ENCODE measurements around the gene PPP1R14C.
"Not testable (repeated sequence)": the region's sequence is repeated elsewhere in the genome, so short reads cannot be mapped to it uniquely, and the experiment has no call there.

The PPP1R14C gene

DNA sequence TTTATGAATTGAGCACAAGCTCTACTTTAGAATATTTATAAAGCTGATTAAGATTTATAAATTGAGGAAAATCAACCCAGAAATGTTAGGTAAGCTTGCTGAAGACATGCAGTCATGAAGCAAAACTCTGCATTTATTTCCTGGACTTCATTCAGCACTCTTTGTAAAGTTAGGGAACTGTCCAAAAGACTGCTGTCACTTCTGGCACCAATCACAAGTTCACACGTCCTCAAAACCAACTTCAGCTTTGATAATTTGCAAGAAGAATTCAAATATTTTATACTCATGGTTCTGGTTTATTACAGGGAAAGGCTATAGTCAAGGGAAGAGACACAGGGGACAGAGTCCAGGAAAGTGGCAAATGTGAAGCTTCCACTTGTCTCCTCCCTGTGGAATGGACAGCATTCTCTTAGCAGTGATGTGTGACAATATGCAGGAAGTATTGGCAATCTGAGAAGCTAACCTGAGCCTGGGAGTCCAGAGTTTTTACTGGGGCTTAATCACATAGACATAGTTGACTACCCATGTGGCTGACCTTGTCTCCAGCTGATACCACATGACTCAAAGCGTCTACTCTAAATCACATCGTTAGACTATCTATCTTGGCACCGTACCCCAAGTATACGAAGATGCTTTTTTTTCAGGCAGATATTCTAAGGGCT lies 85.4 kb downstream of the PPP1R14C start:
- no peak for DNase-seq

GRCh38 chr6:150229436-150230163 lies 86.8 kb downstream of the PPP1R14C start:
- DNase-seq, result no peak

DNA sequence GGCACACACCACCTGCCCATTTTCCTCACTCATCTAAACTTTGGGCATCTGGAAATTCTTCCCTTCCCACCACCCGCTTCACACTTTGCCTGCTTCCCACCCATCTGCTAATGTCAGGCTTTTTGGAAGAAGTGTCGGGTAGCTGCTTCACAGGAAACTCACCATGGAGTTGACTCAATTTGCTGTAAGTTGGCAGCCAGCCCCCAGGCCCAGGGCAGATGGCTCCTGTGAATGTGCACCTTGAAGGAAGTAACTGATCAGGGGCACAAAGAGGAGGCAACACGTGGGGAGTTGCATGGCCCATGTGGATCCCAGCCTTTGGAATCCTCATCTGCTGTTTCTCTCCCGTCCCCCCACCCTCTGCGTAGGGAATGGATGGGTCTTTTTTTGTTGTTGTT lies 87.3 kb downstream of the PPP1R14C start:
- DNase-seq, result no peak

DNA sequence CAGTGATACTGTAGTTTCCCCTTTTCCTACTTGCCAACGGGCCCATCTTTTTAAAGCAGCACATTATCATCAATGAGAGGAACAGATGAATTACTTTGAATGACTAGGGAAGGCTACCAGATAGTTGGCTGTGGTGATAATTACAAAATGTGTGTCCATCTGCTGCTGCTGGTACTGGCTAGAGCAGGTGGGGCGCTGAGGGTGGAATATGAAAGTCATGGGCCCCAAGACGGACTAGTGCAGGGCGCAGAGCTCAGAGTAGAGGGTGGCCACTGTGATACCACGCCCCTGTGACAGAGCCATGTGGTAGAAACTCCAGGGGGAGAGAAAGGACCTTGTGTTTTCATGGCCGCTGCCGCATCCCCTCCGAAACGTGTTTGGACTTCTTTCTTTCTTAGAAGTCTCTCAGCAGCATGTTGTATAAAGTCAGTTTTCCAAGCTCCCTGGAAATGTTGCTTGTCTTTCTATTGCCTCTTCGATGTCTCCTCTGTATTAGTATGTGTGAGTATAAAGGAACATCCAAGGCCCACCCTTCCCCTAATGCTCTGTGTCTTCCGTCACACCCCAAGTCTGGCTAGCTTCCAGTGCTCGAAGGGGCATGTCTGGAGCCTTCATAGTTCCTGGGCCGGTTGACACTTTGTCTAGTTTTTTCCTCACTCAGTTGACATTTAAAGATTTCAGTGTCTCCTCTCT lies 88.1 kb downstream of the PPP1R14C start:
- no peak for DNase-seq

DNA sequence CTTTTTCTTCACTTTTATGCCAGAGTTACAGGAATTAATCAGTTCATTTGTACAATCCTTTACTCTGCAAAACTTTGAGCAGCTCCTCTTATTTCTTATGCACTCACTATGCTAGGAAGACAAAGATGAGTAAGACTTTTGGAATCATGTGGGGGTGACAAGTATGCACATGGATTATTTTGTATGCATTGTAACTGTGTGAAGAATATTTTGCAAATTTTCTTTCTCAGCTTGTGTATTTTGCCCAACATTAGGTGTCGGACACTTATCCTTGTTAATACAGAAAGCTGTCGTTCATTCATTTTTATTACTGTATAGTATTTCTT lies 88.6 kb downstream of the PPP1R14C start:
- DNase-seq, result no peak

DNA sequence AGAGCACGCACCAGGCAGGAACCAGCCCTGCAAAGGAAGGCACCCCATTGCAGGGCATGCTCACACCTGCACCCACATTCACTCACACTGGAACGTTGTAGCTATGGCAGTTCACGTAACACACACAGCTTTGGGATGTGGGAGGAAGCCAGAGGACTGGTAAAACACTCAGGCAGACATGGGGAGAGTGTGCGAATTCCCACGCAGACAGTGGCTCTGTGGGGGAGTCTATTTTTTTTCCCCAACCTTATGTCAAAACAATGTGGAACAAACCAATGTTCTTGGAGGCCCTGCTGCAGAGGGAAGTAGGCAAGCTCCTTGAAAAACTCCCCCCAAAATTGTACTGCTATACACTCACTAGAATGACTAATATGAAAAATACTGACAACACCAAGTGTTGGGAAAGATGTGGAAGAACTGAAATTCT lies 91.0 kb downstream of the PPP1R14C start:
- no peak for DNase-seq

DNA sequence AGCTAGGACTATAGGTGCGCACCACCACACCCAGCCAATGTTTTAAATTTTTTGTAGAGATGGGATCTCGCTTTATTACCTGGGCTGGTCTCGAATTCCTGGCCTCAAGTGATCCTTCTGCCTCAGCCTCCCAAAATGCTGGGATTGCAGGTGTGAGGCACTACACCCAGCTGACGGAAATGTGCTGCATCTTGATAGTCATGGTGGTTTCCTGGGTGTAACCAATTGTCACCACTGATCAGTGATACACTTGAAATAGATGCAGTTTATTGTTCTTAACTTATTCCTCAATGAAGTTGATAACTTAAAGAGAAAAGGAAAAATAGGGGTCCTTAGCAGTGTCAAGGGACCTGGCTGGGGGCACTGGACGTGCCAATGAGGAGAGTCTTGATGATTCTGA lies 92.4 kb downstream of the PPP1R14C start:
- DNase-seq, result no peak

DNA sequence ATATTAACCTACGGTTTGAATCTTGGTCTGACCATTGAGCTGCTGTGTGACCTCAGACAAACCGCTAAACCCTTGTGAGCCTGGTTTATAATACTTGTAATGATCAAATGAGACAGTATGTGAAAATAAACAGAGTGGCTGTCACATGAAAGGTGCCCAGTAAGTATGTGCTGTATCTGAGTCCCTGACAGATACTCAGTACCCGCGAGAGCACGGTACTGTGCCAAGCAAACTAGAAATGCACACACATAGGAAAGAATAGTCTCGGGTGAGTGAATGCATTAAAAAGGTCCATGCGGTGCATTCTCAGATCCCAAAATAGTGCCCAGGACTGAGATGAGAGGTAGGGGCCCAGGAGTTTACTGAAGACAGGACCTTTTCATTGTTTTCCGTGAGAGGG lies 93.3 kb downstream of the PPP1R14C start:
- no peak for DNase-seq

DNA sequence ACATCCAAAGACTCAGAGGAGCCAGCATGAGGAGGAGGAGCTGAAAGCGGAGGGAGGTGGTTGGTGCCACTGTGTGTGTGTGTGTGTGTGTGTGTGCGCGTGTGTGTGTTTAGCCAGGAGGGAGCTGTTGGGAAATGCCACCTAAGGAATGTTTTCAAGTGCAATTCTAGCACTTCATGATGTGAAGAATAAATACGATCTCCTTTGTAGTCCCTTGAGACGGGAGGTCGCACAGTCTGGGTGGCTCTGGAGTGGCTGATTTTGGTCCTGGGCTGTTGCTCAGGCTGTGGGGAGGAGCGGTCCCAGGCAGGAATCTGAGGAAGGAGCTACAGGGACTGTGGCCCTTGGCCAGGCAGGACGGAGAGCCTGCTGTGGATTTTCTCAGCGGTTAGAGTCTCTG lies 93.7 kb downstream of the PPP1R14C start:
- DNase-seq, result no peak

DNA sequence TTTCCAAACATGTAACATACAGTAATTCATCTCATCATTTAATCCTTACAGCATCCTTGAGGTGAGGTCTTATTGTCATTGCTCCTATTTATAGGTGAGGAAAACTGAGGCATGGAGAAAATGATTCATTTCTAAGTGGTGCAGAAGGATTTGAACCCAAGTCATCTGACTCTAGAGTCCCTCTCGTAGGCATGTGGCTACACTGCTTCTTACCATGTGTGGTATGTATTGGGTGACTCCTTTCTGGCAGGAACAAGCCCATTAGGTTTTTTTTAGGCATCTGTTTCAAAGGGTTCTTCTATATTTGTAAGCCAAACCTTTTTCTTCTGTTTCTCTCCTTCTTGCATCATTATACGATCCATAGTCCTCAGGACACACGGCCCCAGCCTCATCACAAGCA lies 94.8 kb downstream of the PPP1R14C start:
- DNase-seq, result no peak

GRCh38 chr6:150238336-150238741 lies 95.5 kb downstream of the PPP1R14C start:
- DNase-seq, result no peak

- DNase-seq, result no peak
Measured at GRCh38 chr6:150238846-150239407, 96.1 kb downstream of the PPP1R14C start.

DNA sequence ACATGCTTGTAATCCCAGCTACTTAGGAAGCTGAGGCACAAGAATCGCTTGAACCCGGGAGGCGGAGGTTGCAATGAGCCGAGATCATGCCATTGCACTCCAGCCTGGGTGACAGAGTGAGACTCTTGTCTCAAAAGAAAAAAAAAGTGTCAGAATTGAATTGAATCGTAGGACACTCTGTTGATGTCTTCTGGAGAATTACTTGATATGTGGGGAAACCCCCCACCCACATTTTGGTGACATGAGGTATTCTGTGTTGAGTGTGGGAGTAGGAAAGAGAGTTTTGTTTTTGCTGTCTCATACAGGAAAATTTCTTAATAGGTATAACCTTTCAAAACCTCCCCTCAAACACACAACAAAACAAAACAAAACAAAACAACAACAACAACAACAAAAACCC lies 98.9 kb downstream of the PPP1R14C start:
- DNase-seq, result not testable (repeated sequence)

- DNase-seq, result no peak
Measured at GRCh38 chr6:150243620-150244314, 100.9 kb downstream of the PPP1R14C start.

GRCh38 chr6:150245148-150245935 lies 102.5 kb downstream of the PPP1R14C start:
- no peak for DNase-seq

GRCh38 chr6:150247803-150248202 lies 105.0 kb downstream of the PPP1R14C start:
- no peak for DNase-seq

DNA sequence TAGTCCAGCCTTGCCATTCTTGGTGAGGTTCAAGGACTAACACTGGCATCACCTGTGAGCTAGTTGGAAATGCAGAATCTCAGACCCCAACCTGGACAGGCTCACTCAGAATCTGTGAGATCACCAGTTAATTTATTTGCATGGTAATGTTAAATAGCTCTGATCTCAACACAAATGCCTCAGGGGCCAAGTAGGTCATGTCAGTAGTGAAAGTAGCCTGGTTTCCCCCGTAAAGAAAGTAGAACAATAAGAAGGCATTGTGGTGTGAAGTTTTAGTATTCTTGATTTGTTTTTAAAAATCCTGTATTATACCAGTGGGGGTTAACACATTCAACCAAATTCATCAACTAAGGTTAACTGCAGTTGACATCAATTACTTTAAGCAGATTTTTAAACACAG lies 105.5 kb downstream of the PPP1R14C start:
- DNase-seq, result no peak

GRCh38 chr6:150249261-150249660 lies 106.4 kb downstream of the PPP1R14C start:
- no peak for DNase-seq

- DNase-seq, result no peak
Measured at GRCh38 chr6:150250826-150251225, 108.0 kb downstream of the PPP1R14C start.

DNA sequence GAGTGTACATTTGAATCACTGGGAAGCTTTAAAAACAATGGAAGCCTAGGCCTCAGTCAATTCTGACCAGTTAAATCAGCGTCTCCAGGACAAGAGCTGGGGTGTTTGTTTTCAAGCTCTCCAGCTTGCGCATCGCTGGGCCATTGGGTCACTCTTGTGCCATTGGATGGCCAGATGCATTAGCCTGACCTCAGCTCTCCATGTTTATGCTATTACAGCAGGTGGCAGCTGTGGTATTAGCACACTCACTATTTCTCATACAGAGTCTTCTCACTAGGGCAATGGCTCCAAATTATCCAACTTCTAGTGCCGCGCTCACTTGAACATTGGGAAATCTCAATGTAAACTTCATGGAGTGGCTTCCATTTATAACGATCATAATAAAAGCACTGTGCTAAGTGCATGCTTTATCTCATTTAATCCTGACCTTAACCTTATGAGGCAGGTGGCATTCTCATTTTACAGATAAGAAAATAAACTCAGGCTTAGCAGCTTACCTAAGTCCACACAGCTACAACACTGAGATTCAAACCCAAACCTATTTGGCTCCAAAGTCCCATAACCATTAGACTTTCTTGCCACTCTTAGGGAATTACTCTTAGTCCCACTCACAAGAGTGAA lies 108.8 kb downstream of the PPP1R14C start:
- DNase-seq, result no peak

DNA sequence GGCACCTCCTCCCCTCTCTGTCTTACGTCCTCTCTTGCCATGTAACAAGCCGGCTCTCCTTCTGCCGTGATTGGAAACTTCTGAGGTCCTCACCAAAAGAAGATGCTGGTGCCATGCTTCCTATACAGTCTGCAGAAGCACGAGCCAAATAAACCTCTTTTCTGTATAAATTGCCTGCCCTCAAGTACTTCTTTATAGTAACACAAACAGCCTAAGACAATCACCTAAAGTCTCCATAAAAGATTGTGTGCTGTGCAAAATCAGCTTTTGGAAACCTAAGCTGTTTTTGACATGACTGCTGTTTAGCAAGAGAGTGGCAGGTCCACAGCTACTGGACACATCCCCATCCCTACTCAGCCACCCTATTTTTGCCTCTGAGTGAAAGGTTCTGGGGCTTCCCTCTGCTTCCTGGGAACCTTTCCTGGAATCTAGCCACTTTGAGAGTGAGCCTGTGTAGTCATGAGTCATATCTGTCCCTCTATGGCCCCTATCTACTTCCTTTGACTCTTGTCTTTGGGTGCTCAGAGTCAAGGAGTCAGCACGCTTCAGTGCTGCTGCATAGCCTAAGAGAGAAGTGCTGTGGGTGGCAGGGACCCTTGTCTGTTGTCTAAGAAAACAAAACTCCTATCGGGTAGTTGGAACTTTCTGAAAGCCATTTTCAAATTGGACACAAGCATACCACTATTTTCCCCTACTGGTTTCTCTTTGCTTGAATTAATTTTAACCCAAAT lies 110.0 kb downstream of the PPP1R14C start:
- no peak for DNase-seq

All from NCI-H2029 treated with DMSO at 0.1 percent for 48 hours (cell line).